GM12875 (cell line): ENCODE results near the gene UIMC1.

ENCODE experiments used
- H3K4me3 ChIP-seq: one replicate; pipeline ENCODE4 v1.5.1; 2011; ENCODE audit warnings: low read depth, low read length, control low read depth
- TF ChIP-seq, protein P1 (sequence below): IDR thresholded peaks from 2 replicates; pipeline ENCODE4 v1.5.1; 2011; ENCODE audit warnings: low read depth, mild to moderate bottlenecking, control low read depth, inconsistent platforms, low read length, moderate library complexity, borderline replicate concordance; ENCODE audit not compliant: insufficient read depth

The UIMC1 gene

GRCh38 chr5:176906126-176906525 lies 100.5 kb downstream of the UIMC1 start:
- TF ChIP-seq, protein P1, sequence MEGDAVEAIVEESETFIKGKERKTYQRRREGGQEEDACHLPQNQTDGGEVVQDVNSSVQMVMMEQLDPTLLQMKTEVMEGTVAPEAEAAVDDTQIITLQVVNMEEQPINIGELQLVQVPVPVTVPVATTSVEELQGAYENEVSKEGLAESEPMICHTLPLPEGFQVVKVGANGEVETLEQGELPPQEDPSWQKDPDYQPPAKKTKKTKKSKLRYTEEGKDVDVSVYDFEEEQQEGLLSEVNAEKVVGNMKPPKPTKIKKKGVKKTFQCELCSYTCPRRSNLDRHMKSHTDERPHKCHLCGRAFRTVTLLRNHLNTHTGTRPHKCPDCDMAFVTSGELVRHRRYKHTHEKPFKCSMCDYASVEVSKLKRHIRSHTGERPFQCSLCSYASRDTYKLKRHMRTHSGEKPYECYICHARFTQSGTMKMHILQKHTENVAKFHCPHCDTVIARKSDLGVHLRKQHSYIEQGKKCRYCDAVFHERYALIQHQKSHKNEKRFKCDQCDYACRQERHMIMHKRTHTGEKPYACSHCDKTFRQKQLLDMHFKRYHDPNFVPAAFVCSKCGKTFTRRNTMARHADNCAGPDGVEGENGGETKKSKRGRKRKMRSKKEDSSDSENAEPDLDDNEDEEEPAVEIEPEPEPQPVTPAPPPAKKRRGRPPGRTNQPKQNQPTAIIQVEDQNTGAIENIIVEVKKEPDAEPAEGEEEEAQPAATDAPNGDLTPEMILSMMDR = no peak
- H3K4me3 ChIP-seq = no peak overlapping the region

DNA sequence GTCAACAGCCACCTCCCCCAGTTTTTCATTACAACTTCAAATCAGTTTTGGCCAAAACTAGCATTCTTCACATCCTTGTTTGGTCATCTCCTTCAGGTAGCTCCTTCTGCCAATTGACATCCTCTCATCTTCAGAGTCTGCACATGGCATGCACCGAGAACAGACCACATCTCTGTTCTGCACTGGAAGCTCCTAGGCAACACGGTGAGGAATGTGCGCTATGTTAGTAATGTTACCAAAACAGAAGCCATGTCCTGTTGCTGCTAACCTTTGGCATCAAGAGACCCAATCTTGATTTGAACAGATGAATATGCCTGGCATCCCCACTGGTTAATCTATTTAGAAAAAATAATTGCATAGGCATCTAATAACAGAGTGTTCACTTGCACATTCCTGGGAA lies 102.3 kb downstream of the UIMC1 start:
- TF ChIP-seq, protein P1 = no peak

DNA sequence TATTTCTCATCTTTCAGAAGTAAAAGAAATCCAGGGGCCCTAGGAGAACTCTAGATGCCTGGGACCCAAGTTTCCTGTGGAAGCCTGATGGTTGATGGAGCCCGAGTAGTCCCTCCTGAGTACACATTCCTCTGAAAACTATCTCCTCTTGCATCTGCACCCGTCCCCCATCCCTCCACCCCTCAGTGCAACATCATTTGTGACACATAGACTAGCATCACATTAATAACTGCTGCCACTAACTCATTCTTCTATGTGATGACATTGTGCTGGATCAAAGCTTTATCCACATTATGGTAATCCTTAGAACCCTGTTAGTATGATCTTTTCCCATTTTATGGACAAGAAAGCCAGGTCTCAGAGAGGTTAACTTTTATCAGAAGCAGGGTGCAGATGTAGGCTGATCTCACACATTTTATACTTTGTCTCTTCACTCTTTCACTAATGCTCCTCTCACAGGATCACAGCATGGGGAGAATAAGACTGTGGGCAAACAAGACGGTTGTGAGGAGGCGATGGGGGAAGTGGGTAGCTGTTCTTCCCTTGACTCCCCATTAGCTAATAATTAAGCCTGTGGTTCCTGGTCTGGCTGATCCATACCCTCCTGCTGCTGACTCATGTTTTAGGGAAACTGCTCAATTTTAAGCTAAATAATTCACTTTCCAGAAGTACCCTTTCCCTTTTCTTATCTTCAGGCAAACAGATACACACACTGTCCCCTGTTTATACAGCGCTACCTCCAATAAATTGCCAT lies 103.5 kb downstream of the UIMC1 start:
- TF ChIP-seq, protein P1 = no peak

More for the DNA sequence above, 102.3 kb downstream of the UIMC1 start:
- H3K4me3 ChIP-seq = no peak overlapping the region

GRCh38 chr5:176902102-176902814 lies 104.3 kb downstream of the UIMC1 start:
- no peak overlapping the region for H3K4me3 ChIP-seq
- TF ChIP-seq, protein P1 = no peak

More for the DNA sequence above, 103.5 kb downstream of the UIMC1 start:
- H3K4me3 ChIP-seq = no peak overlapping the region

GRCh38 chr5:176901260-176902101 lies 105.1 kb downstream of the UIMC1 start:
- H3K4me3 ChIP-seq = no peak overlapping the region
- TF ChIP-seq, protein P1 = no peak

DNA sequence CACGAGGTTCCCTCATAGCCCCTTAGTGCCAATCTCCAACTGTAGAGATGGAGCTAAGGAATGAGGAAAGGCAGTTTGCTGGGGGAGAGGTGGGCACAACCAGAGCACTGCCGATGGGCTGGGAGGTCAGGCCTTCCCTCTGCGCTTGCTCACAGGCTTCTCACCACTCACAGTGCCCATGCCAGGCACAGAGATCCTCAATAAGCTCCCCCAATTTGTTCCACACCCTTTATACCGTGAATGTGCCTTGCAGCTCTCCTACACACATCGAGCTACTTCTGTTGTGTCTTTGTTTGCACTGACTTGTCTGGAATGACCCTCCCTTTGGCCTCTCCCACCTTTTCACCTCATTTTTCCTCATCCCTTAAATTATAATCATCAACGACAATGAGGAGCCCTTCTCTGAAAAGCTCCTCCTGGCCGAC lies 105.8 kb downstream of the UIMC1 start:
- H3K4me3 ChIP-seq = no peak overlapping the region
- TF ChIP-seq, protein P1 = no peak
